Non-pigmented ciliary epithelial cell (primary cell): ENCODE measurements around the gene PRMT3.
A peak's percentile ranks its signal among the peaks of the same experiment; 100 is the strongest.
"Not testable (repeated sequence)": the region's sequence is repeated elsewhere in the genome, so short reads cannot be mapped to it uniquely, and the experiment has no call there.

Experiments used
- DNase-seq: peaks from one replicate; pipeline ENCODE4 v3.0.0-alpha.2; 2010; ENCODE audit warnings: low read depth

The PRMT3 gene

DNA sequence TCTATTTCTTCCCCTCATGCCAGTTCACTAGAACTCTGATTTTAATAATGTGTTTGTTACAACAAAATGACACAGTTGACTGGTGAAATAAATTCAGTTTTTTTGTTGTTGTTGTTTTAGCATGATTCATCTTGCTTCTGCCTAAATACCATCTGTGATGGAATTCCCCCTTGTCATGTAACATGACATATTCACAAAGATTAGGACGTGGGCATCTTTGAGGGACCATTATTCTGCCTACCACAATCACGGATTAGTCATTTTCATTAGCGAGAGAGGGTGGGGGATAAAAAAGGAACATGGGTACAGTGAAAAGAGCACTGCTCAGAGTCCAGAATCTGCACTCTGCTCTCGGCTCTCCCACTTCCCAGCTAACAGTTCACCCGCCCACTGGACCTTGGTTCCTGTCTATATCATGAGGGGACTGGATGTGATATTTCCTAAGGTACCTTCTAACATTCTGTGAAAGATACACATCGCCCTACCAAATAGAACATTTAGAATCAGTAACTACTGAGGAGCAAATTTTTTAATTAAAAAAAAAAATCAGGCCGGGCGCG is 12.7 kb upstream of the PRMT3 start:
- DNase-seq: no peak

DNA sequence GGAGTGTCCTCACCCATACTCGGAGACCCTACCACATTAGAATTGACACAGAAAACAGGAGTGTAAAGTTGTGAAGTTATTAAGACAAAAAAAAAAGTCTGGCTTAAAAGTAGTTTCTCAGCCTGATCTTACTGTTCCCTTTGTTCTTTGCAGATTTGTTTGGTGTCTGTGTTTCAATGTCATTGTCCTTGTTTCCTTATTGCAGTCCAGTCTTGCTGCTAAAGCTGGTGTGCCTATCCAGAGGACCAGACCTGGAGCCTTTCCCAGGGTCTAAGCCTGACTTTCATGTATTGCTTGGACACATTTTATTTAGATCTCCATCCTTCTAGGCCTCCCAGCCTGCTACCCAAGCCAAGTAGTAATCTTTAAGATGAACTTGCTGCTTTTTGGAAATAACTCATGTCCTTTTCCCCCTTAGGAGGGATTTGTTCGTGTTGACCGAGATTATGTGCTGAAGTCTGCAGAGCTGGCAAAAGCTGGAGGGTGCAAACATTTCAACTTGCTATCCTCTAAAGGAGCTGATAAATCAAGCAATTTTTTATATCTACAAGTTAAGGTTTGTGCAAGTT is 11.3 kb upstream of the PRMT3 start:
- DNase-seq: no peak

DNA sequence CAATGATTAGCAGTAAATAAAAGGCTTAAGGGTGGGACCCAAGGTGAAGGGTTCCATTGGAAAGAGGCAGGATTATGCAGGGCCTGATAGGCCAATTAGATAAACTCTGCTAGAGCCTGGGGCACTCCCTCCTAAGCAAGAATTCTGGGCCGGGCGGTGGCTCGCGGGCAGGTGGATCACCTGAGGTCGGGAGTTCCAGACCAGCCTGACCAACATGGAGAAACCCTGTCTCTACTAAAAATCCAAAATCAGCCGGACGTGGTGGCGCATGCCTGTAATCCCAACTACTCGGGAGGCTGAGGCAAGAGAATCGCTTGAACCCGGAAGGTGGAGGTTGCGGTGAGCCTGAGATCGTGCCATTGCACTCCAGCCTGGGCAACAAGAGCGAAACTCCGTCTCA is 1.5 kb upstream of the PRMT3 start:
- DNase-seq: not testable (repeated sequence)

DNA sequence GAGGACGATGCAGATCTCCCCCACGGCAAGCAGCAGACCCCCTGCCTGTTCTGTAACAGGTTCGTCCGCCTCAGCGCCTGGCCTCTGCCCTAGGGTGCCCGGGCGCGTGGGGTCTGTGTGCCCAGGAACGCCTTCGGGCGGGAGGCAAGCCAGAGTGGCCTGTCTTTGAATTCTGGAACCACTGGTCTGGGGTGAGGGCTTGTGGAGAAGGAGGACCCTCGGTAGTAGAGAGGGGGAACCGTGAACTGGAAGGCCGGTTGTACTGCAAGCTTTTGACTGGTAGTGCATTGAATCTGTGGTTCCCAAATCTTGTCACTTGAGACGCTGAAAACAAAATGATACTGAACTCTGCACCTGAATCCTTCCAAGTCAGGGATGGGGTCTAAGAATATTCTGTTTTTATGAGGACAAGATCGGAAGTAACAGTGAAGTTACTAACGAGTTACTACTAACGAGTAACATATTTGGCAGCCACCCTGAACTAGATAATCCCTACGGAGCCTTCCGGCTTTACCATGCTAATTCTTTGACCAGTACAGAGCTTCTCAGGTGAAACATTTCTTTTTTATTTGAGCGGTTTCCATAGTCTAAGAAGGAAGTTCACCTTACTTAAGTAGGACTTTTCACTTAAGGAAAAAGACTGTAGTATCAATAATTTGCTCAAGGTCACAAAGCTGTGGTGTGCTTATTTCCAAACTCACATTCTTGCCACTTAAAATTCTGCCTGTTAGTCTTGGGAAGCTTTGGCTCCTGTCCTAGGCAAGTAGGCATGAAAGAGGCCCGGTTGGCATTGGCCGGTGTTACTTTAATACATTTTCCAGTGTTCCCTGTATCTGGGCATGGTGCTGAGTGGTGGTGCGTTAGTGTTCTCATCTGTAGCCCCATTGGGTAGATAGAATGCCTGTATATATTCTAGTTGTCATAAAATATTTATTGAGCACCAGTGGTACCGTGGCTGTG is 860 bp downstream of the PRMT3 start:
- DNase-seq: no peak

DNA sequence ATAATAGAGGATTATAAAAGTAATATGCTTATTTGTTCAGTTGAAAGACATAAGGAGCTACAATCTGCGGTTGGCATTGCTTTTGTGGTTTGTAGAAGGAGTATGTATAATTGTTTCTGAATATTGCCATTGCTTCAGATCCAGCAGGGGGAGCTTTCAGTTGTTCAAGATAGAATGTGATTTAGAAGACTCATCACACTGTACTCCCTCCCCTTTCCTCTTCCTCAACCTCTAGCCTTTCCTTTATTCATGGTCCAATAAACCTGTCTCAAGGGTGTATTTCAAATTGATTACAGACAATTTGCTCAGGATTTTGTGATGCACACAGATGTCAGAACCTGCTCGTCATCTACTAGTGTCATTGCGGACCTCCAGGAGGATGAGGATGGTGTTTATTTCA is 9.8 kb downstream of the PRMT3 start:
- DNase-seq: peak; percentile 28

DNA sequence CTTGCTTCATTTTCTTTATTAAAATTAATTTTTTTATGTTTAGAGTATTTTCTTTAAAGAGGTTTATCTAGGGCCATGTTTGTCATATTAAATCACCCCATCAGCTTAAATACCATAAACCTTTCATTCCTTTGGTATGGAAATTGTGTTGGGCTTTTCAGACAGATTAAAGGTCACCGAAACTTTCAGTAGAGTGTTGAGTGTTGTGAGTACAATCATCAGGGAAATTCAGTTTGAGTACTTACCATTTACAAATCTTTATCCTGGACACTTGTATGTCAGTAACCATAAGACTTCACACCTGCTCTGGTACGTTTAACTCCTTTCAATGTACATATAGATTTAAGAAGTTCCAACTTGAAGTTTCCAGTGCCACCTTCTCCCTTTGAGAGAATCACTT is 12.0 kb downstream of the PRMT3 start:
- no peak for DNase-seq

DNA sequence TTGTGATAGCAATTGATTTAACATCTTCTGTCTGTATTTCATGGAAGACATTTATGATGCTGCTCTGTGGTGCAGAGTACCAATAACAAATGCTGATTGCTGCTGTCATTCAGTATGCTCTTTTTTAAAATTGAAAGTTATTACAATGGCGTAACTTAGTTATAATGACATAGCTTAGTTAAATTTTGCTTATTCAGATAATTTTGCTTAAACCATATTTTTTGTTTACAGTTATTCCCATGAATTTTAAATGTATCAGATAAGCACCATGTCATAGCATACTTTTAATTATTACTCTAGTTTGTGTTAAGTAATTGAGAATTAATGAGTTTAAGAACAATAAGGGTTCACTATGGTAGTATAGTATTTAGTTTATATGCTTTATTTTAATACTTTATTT is 15.5 kb downstream of the PRMT3 start:
- DNase-seq: no peak

DNA sequence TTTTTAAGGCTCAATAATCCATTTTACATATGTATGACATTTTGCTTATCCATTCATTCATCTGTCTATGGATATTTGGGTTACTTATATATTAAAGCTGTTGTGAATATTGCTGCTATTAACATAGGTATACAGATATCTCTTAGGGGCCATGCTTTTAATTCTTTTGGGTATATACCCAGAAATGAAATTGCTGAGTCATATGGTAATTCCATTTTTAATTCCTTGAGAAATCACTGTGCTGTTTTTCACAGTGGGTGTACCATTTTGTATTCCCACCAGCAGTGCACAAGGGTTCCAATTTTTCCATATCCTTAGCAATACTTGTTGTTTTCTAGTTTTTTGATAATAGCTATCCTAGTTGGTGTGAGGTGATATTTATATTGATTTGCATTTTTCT is 19.0 kb downstream of the PRMT3 start:
- DNase-seq: no peak

DNA sequence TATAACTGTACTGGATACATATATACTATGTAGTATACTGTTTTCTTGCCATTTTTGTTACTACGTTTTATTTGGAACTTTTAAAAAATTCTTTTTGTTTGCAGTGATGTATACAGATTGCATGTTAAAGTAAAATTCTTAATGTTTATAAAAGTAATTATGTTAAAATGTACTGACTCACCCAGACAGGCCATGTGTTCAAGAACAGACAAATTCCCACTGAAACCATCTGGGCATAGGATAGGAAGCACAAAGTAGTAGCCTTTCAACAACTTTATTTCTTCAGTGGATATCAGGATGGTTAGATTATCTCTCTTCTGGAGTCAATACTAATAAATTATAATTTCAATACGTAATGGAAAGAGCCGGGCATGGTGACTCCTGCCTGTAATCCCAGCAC is 19.8 kb downstream of the PRMT3 start:
- DNase-seq: no peak

DNA sequence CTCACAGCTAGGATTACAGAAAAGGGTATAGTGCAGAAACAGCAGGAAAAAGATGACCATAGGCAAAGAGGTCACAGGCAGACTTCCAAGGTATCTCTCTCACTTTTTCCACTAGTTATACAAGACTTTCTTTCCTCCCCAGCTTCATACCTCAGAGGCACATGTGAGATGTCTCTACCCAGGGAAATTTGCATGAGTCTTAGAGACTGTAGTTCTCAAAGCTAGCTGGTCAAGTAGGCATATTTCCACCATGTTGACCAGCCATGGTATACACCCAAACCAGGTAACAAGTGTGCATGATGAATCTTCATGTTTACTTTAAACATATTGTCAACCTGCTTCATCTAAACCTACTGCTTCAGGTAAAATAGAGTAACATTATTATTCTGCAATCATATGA is 27.9 kb downstream of the PRMT3 start:
- no peak for DNase-seq

DNA sequence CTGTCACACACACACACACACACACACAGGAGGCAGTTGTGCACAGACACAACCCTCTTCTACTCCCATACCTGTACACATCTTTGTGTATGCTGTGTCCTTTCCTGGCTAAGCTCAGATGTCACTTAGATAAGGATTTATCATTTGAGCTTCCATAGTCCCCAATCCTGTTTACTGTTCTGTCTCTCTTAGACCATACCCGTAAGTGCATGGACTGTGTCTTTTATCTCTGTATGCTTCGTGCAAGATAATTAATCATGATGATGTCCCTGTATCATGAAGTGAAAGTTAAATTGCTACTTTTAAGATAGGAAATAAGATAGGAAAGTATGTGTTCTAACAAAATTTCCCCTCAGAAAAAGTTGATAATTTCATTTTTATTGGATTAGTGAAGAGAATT is 30.3 kb downstream of the PRMT3 start:
- DNase-seq: no peak

DNA sequence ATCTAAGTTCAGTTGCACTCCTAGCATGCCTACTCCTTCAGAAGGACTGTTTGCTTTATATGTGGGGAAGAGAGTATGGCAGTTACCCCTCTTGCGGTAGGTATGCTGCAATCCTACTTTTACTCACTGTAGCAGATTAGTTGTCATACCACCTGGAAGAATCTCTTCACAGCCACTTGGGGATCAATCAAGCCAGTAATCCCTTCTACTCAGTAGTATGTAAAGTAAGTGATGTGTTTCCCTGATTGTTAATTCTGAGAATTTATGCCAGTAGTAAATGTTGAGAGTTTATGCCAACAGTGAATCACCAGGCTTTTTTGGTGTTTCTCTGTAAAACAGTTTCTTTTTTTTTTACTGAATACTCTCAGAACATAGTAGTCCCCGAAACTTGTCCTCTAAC is 34.4 kb downstream of the PRMT3 start:
- DNase-seq: no peak

DNA sequence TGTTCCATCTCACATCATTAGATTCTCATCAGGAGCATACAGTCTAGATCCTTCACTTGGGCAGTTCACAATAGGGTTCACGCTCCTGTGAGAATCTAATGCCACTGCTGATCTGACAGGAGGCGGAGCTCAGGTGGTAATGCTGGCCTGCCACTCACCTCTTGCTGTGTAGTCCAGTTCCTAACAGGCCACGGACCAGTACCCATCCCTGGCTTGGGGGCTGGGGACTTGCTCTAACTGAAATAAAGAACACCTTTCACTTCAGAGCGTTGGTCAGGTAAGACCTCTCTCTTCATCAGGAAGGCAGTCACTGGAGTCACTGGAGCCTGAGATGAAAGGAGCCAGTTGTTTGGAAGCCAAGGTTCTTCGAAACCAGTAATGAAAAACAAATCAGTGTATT is 41.7 kb downstream of the PRMT3 start:
- DNase-seq: no peak

DNA sequence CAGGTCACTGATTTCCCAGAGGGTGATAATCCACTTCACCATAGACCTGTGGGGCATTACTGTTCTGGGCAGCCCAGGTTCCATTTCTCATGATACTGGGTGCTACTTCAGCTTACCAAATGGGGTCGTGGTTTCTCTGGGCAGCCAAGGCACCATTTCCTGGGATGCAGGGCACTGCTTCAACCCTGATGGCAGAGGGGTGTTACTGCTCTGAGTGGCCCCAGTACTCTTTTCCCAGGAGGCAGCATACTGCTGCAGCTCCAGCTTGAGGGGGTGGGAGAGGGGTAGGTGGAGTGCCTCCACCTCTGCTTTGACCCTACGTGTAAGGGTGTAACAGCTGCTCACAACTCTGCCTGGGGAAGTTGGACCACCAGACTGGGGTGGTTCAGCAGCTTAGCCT is 51.1 kb downstream of the PRMT3 start:
- DNase-seq: no peak

DNA sequence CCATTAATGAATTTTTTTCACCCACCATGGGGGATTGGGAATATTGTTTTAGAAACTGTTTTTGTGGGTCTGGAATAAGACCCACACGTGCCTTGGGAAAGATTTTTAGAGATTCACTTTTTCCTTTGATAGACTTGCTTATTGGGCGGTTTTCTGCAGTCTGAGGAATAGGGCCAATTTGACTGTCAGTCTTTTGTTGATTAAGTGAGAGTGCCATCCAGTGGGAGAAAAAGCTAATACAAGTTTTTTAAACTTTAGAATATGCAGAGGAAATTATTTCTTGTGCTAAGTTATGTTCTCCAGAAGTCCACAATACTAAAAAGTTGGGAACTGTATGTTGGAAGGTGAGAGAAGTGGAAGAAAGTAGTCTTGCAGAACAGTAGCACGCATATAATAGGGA is 56.1 kb downstream of the PRMT3 start:
- DNase-seq: no peak

DNA sequence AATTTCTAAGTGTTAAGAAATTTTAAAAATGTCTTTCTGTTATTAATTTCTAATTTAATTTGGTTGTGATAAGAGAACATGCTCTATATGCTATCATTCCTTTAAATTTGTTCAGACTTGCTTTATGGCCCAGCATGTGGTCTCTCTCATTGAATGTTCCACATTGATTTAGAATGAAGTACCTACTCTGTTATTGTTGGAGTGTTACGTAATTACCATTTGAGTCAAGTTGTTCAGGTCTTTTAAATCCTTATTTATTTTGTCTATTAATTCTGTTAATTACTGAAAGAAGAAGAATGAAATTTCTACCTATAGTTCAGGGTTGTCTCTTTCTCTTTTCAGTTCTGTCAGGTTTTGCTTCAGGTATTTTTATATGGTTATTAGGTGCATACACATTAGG is 57.0 kb downstream of the PRMT3 start:
- DNase-seq: no peak

DNA sequence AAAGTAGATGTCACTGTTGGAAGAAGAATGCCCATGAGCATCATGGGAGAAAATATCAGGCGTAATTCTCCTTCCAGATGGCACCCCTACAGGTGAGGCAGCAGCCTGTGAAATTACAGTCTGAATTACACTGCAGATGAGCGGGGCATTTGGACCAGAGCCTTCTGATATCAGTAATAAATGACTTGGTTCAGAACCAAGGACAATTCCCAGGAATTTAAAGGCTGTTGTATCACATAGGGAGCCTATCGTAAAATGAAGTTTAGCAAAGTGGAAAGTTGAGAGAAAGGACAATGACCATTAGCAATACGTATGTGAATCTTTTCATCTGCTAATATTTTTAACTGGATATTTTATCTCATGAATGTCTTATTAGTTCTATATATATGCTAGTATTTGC is 61.3 kb downstream of the PRMT3 start:
- no peak for DNase-seq

DNA sequence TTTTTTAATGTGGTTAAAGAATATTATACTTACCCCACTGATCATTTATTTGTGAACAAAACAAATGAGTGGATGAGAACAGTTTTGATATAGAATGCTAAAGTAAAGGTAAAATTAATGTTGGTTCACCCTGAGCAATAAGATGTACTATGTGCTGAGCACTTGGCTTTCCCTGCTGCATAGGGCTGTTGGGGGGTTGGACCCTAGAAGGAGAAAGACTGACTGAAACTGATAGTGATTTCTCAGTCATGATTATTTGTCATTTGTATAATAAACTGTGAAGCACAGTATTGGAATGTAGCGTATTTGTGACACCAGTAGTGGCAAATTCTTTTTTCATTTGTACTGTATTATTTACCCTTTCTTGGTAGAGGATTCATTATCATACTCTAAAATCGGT is 63.3 kb downstream of the PRMT3 start:
- DNase-seq: no peak

DNA sequence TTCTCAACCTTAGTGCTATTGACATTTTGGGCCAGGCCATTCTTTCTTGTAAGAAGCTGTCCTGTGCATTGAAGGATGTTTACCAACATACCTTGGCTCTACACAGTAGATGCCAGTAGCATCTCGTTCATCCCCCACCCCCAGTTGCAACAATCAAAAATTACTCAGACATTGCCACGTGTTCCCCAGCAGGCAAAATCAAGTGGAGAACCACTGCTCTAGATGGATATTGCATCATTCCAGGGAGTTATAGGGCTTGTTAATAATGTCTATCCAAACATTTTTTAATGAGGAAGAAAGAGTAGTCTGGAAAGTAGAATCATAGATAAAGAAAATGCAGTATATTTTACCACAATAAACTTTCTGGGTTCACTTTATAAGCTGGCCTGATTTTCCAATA is 64.1 kb downstream of the PRMT3 start:
- no peak for DNase-seq

DNA sequence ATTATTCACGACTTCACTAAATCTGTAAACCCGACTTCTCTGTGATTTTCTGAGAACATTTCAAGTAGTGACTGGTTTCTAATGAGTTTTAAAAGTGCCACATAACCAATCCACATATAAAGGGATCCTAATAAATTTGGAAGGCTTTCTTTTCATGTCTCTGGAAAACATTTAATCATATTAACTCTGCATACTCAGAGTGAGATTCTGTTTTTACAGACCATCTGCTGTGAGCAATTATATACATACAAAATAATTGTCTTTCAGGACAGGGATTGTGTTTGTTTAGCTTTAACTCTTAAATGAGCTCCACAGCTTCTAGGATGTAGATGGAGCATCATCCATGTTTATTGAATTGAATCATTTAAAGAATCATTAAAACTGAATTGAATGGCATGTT is 65.1 kb downstream of the PRMT3 start:
- no peak for DNase-seq

DNA sequence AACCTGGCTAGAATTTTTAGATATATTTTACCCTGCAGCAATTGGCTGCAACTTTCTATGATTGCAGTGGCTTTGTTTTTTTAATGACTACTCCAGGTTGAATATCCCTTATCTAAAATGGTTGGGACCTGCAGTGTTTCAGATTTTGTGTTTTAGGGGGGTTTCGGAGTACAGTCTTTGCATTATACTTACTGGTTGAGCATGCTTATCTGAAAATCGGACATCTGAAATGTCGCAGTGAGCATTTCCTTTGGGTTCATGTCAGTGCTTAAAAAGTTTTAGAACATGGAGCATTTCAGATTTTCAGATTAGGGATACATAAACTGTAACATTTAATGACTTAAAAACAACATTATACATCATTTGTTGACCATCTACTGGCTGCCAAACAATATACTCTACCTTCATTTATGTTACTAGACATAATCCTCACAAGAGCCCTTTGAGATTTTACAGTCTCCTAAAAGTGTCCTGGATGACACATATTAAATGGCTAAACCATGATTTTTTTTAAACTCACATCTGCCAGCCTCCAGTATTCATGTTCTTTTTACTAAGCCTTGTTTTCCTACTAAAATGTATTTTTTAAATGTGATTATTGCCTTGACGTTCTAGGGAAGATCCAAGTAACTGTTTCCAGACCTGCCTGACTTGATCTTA is 66.3 kb downstream of the PRMT3 start:
- DNase-seq: no peak

DNA sequence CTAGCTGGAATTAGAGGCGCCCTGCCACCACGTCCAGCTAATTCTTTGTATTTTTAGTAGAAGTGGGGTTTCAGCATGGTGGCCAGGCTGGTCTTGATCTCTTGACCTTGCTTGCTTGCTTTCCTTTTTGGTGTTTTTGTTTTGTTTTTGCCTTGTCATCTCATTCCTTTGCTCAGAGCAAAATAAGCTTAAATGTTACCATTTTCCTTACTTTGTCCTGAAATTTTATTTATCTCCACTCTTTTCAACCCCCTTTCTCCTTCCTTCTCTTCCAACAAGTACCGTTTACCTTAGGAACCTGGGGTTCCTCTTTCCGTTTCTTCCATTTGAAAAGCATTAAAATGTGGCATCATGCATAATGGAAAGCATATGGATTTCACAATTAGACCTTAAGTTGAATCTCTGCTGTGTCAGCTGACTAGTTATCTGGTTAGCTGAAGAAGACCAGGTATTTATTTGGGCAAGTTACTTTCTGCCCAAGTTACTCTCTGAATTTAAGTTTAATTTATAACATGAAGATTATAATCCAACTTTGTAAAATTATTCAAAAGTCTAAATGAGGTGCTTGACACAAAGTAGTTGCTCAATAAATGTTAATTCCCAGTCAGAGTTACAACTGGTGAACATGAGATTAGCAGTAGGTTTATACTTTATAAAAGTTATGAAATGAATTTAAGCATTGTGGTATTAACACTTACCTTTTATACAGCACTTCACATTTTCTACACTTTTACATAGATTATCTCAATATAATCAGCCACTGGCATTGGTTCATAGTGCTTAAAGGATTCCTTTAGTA is 69.7 kb downstream of the PRMT3 start:
- DNase-seq: no peak
